Calu3 (cell line): Measurements from ENCODE around the gene BCL2L15. TPM values are rescaled to one million over a fixed set of nuclear protein-coding genes. Genes with fewer than 3 reads are reported as not detected.
A peak's percentile ranks its signal among the peaks of the same experiment; 100 is the strongest.

Source experiments
- BruUV-seq: library from RNA; stranded (reverse); fragments of 400-500 nt; replicated peaks from 2 replicates; lab custom pipeline; 2021; lab: Mats Ljungman, UMichigan
- CTCF ChIA-PET: fragments of 300-600 bp; sonication (Branson Sonifier 250); formaldehyde crosslinking; loops from one replicate; lab custom pipeline; 2022; ENCODE audit warnings: antibody characterized with exemption; lab: Charles Lee
- DNase-seq: peaks from one replicate; pipeline ENCODE4 v3.0.0; 2022
- H3K27ac Mint-ChIP-seq: one replicate; pipeline ENCODE4 v1.8.0; 2022; ENCODE audit warnings: mixed read lengths; ENCODE audit not compliant: unreplicated experiment
- H3K27me3 Mint-ChIP-seq: one replicate; pipeline ENCODE4 v1.8.0; 2022; ENCODE audit warnings: mixed read lengths; ENCODE audit not compliant: unreplicated experiment
- H3K36me3 Mint-ChIP-seq: one replicate; pipeline ENCODE4 v1.8.0; 2022; ENCODE audit warnings: mild to moderate bottlenecking, moderate library complexity, mixed read lengths; ENCODE audit not compliant: insufficient read depth, unreplicated experiment
- H3K4me1 Mint-ChIP-seq: one replicate; pipeline ENCODE4 v1.8.0; 2022; ENCODE audit warnings: mild to moderate bottlenecking, low read depth, mixed read lengths; ENCODE audit not compliant: unreplicated experiment
- H3K4me3 Mint-ChIP-seq: one replicate; pipeline ENCODE4 v1.8.0; 2022; ENCODE audit warnings: mild to moderate bottlenecking, low read depth, moderate library complexity, mixed read lengths; ENCODE audit not compliant: unreplicated experiment
- H3K9me3 Mint-ChIP-seq: one replicate; pipeline ENCODE4 v1.8.0; 2022; ENCODE audit warnings: low read depth, mixed read lengths; ENCODE audit not compliant: unreplicated experiment
- intact Hi-C: fragments of 100-400 bp; cut with micrococcal nuclease; formaldehyde crosslinking; loops from one replicate; pipeline ENCODE4 v1.10.0; 2022; ENCODE audit not compliant: unreplicated experiment
- total RNA-seq: library from RNA; stranded (reverse); gene quantifications from 2 replicates; pipeline ENCODE4 v1.2.3, GENCODE V29; 2022
- TF ChIP-seq, protein P1 (sequence below): fragments of 200-600 bp; IDR thresholded peaks from one replicate; pipeline ENCODE4 v1.8.0; 2022; ENCODE audit warnings: antibody characterized with exemption; ENCODE audit not compliant: unreplicated experiment

Gene BCL2L15
- total RNA-seq, 1 experiment from 2014 or later = 16.8 TPM

DNA sequence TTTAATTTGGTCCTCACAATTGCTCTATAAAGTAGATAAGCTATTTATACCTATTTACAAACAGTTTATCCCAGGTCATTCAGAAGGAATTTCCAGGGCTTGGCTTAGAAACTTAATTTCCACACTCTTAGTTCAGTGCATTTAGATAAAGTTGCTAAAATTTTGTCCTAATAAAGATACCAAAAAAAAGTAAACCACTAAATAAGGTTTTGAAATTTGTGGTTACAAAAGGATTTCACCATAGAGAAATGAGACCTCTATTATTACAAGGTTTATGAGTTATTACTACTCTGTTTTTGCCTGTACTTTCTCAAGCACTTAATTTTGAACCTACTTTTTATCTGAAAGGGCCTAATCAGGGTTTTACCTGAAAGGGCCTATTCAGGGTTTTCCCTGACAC lies 38.3 kb downstream of the BCL2L15 start:
- BruUV-seq = no TSS peak

GRCh38 chr1:113846391-113847035 lies 40.9 kb downstream of the BCL2L15 start:
- no peak overlapping the region for H3K27ac Mint-ChIP-seq
- intact Hi-C loops = no loop called here
- TF ChIP-seq, protein P1, sequence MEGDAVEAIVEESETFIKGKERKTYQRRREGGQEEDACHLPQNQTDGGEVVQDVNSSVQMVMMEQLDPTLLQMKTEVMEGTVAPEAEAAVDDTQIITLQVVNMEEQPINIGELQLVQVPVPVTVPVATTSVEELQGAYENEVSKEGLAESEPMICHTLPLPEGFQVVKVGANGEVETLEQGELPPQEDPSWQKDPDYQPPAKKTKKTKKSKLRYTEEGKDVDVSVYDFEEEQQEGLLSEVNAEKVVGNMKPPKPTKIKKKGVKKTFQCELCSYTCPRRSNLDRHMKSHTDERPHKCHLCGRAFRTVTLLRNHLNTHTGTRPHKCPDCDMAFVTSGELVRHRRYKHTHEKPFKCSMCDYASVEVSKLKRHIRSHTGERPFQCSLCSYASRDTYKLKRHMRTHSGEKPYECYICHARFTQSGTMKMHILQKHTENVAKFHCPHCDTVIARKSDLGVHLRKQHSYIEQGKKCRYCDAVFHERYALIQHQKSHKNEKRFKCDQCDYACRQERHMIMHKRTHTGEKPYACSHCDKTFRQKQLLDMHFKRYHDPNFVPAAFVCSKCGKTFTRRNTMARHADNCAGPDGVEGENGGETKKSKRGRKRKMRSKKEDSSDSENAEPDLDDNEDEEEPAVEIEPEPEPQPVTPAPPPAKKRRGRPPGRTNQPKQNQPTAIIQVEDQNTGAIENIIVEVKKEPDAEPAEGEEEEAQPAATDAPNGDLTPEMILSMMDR = no peak

More for the DNA sequence above, 38.3 kb downstream of the BCL2L15 start:
- H3K4me3 Mint-ChIP-seq = no peak overlapping the region
- H3K4me1 Mint-ChIP-seq = no peaks in the 10 kb centered on the region
- no peaks in the 10 kb centered on the region for H3K36me3 Mint-ChIP-seq
- no peaks in the 10 kb centered on the region for H3K27me3 Mint-ChIP-seq
- CTCF ChIA-PET = no interaction called here
- H3K9me3 Mint-ChIP-seq = peaks cover 3% of the 10 kb centered on the region
- DNase-seq = no peak
- TF ChIP-seq, protein P1 = no peak
- no peak overlapping the region for H3K27ac Mint-ChIP-seq
- intact Hi-C loops = no loop called here

DNA sequence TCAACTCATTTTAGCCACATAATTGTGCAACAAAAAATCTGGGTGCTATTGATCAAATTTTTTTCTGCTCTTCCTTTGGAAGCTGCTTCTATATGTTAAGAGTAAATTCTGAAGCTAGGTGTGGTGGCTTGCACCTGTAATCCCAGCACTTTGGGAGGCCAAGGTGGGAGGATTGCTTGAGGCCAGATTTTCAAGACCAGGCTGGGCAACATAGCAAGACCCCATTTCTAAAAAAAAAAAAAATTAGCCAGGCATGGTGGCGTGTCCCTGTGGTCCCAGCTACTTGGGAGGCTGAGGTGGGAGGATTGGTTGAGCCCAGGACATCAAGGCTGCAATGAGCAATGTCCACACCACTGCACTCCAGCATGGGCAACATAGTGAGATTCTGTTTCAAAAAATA lies 50.8 kb downstream of the BCL2L15 start:
- intact Hi-C loops = loop anchor here (5.0 kb wide), 1 partner anchor 51 kb away; the partner anchor contains the start of gene BCL2L15
- H3K9me3 Mint-ChIP-seq = no peaks in the 10 kb centered on the region
- H3K27me3 Mint-ChIP-seq = no peaks in the 10 kb centered on the region
- no peaks in the 10 kb centered on the region for H3K36me3 Mint-ChIP-seq
- CTCF ChIA-PET = interaction anchor here (0.7 kb wide), 1 partner anchor 19 kb away, joined by 3 read pairs; no protein-coding TSS in a partner anchor
- no peaks in the 10 kb centered on the region for H3K4me1 Mint-ChIP-seq
- TF ChIP-seq, protein P1 = no peak
- H3K27ac Mint-ChIP-seq = no peak overlapping the region
- BruUV-seq = no TSS peak
- no peak for DNase-seq
- H3K4me3 Mint-ChIP-seq = no peak overlapping the region

More at GRCh38 chr1:113846391-113847035, 40.9 kb downstream of the BCL2L15 start:
- no peak for DNase-seq
- Mint-ChIP-seq H3K9me3 (peaks cover 3% of the 10 kb centered on the region), H3K4me1 (no peaks in the 10 kb centered on the region), H3K27me3 (no peaks in the 10 kb centered on the region), H3K36me3 (no peaks in the 10 kb centered on the region), H3K4me3 (no peak overlapping the region)
- no TSS peak for BruUV-seq
- CTCF ChIA-PET = no interaction called here

GRCh38 chr1:113835686-113836290 lies 51.6 kb downstream of the BCL2L15 start:
- CTCF ChIA-PET = interaction anchor here (0.7 kb wide), 1 partner anchor 20 kb away, joined by 3 read pairs; no protein-coding TSS in a partner anchor
- no peaks in the 10 kb centered on the region for H3K36me3 Mint-ChIP-seq
- no peaks in the 10 kb centered on the region for H3K9me3 Mint-ChIP-seq
- no peaks in the 10 kb centered on the region for H3K27me3 Mint-ChIP-seq
- TF ChIP-seq, protein P1 = no peak
- no TSS peak for BruUV-seq
- H3K4me1 Mint-ChIP-seq = no peaks in the 10 kb centered on the region
- H3K27ac Mint-ChIP-seq = no peak overlapping the region
- DNase-seq = peak; percentile 8
- H3K4me3 Mint-ChIP-seq = no peak overlapping the region
- intact Hi-C loops = loop anchor here (1.0 to 5.0 kb wide), 3 partner anchors 52 to 94 kb away; partner anchors contain the start of genes BCL2L15, DCLRE1B and HIPK1
